Measurements from ENCODE around the gene IRGQ.
A peak's percentile ranks its signal among the peaks of the same experiment; 100 is the strongest.
"Not testable (repeated sequence)": the region's sequence is repeated elsewhere in the genome, so short reads cannot be mapped to it uniquely, and the experiment has no call there.

The IRGQ gene

GRCh38 chr19:43623889-43624670 is 28.1 kb upstream of the IRGQ start:
- no peak for DNase-seq

DNA sequence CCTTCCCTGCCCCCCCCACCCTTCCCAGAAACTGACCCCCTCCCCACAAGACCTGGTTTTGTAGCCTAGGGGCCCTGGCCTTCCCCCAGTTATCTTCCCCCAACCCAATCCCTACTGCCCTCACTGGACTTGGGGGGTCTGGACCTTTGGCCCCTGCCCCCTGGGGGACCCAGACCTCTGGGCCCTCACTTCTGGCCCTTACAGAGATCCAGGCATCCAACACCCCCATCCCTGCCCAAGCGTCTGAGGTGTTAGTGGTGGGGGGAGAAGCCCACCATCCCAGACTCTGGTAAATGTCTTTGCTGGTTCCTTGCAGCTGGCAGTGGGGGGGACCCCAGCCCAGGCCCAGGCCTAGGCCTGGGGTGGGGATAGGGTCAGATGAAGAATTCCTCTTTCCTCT is 27.0 kb upstream of the IRGQ start:
- no peak for DNase-seq

DNA sequence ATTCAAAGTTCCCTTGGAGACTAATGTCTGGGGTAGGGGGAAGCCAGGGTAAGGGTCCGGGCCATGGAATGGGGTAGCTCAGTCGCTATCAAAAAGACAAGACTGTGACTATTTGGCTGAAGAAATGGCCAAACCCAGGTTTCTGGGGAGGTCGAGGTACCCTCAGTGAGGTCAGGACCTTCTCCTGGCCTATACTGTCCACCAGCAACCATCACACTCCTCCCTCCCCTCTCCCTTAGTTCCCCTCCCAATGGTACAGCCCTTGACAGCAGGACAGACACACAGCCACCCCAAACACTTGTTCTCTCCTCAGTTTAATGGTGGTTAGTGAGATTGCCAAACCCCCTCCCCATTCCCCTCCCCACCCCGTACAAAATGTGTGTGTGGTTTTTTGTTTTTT is 26.1 kb upstream of the IRGQ start:
- no peak for DNase-seq

- no peak for DNase-seq
These were observed 24.4 kb upstream of the IRGQ start for GRCh38 chr19:43620061-43621001.

- DNase-seq: peak; percentile 93
These were observed 23.5 kb upstream of the IRGQ start, which contains the start of gene ZNF428 for GRCh38 chr19:43619262-43620060. Gene ZNF428, minus strand, starts transcription at chr19:43619629. Its CDS starts 5,325 bp downstream, at chr19:43614304.

DNA sequence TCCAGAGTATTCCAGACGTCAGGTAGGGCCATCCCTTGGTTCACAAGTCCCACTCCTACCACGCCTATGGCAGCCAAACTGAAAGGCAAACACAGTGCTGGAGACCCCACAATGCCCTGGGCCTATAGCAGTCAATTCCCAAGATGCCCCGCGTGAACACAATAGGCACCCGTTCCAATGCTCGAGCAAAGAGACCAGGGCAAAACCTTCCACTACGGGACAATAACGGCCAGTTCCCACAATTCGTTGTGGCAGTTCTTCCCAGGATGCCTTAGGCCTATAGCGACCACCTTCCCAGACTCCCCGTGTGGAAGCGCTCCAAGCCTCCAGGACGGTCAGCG is 23.0 kb upstream of the IRGQ start:
- DNase-seq: peak; percentile 72

- no peak for DNase-seq
These were observed 21.0 kb upstream of the IRGQ start for GRCh38 chr19:43616954-43617353.

DNA sequence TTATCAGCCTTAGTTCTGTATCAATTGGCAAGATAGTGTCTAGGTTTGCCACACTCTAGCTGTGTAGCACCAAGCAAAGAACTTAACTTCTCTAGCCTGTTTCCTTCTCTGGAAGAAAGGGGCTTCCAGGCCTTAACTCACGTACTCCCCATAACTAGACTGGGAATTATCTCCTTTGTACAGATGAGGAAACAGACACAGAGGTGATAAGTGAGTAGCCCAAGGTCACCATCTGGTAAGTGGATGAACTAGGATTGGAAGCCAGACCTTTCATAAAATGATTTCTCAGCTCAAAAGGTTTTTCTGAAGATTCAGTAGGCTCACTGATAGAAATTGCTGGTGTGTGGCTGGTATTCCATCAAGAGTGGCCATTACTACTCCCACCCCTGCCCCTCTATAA is 20.4 kb upstream of the IRGQ start:
- DNase-seq: no peak

DNA sequence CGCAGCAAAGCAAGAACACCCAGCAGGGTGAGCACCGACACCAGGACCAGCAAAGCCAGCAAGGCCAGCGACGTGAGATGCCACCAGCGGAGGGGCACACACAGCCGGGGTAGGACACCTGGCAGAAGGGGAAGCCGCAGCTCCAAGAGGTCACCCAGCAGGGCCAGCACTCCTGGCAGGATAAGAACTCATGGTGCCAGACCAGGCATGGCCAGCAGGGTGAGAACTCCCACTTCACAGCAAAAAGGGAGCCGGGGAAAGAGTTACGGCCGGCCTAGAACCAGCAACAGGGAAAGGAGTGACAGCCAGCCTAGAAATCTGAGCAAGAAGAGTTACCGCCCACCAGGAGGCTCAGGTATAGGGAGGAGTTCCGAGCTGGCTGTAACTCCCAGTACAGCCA is 16.4 kb upstream of the IRGQ start:
- DNase-seq: no peak

DNA sequence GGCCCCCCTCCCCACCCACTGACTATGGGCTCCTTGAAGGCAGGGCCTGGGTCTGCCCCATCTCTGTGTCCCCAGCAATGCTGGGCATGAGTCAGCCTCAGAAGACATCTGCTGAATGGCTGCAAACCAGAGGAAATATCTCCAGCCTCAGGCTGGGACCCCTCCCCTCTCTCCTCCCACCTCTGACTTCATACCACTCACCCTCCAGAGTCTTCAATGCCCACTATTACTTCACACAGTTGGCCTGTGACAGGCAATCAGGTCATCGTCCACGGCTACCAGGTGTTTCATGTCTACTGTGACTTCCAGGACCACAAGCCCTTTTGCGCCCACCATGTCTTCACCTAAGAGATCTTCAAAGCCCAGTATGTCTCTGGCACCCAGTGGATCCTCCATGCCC is 15.9 kb upstream of the IRGQ start, which contains the start of gene SRRM5:
TSS of gene SRRM5 (plus strand) at position 301 of the 400 bp plus-strand sequence. CDS start at position 335, 34 bp downstream.
- no peak for DNase-seq

DNA sequence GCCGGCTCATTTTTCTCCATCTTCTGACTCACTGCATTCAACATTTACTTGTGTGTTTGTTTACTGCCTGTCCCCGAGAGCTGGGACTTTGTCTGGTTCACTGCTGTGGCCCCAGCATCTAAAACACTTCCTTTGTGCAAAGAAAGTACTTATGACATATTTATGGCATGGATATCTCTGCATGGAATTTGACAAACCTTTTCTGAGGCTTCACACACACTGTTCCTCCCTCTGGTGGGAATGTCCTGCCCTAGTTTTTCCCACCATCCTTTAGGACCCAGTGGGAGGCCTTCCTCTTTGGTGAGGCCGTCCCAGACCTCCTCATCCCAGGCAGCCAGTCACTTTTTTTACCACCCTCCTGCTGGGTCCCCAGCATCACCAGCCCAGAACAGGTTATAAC is 14.6 kb upstream of the IRGQ start:
- DNase-seq: no peak

GRCh38 chr19:43609872-43610271 is 13.9 kb upstream of the IRGQ start:
- DNase-seq: no peak

GRCh38 chr19:43607238-43608205 is 11.6 kb upstream of the IRGQ start:
- no peak for DNase-seq

- DNase-seq: no peak
These were observed 10.8 kb upstream of the IRGQ start for GRCh38 chr19:43606569-43607229.

GRCh38 chr19:43605875-43606568 is 10.1 kb upstream of the IRGQ start:
- no peak for DNase-seq

- not testable (repeated sequence) for DNase-seq
These were observed 4.4 kb upstream of the IRGQ start for GRCh38 chr19:43600326-43600725.

DNA sequence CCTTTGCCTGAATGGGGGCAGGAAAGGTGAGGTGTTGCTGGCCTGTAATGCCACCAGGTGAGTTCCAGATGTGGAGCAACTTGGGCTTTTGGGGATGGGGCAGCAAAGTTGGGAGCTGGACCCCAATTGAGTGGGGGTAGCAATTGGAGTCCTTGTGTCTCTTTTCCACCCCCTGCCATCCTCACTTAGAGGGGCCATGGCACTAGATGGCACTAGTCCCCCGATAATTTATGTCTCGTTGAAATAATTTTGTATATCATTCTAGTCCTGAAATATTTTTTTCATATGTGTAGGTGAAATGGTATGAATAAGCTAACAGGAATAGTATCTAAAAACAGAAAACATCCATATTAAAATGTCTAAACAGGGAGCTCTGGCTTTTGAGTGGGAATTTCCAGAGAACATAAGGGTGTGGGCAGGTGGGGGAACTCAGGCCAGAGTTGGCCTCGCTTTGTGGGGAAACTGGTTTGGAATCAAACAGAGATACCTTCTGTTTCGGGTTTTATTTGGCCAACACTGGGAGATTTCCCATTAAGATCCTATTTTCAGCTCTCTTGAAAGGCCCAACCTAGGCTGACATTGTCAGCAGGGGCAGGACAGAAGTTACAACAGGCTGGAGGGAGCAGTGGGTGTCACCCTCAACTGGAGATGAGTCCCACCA is 3.8 kb upstream of the IRGQ start:
- DNase-seq: no peak

GRCh38 chr19:43598445-43599240 is 2.7 kb upstream of the IRGQ start:
- DNase-seq: no peak

- DNase-seq: no peak
These were observed 1.9 kb upstream of the IRGQ start for GRCh38 chr19:43597876-43598275.

All from NCI-H2029 (cell line).